Frontal cortex (tissue), 4 donors: ENCODE results near the gene IL15RA. TPM values are rescaled to one million over a fixed set of nuclear protein-coding genes. Genes with fewer than 3 reads are reported as not detected.

Source experiments
- DNase-seq, 2 donors: peaks; one replicate each; pipeline ENCODE4 v3.0.0; 2012; ENCODE audit warnings: low spot score in 2 of 2
- FAIRE-seq: peaks from 2 replicates; lab custom pipeline; 2012; peaks lifted over from hg19 to GRCh38; lab: Jason Lieb, UNC
- small RNA-seq: library from RNA; depleted of rRNA; stranded (forward); fragments of <200 nt; gene quantifications from one replicate; pipeline ENCODE3, GENCODE V24; 2014
- total RNA-seq: library from RNA; depleted of rRNA; stranded (reverse); fragments of >200 nt; gene quantifications from one replicate; pipeline ENCODE4 v1.2.3, GENCODE V29; 2014
- donor health status: control.
- donor health status: control.
- donor health status: control.

Gene IL15RA
- total RNA-seq, 1 donor from 2014 or later, result not detected

DNA sequence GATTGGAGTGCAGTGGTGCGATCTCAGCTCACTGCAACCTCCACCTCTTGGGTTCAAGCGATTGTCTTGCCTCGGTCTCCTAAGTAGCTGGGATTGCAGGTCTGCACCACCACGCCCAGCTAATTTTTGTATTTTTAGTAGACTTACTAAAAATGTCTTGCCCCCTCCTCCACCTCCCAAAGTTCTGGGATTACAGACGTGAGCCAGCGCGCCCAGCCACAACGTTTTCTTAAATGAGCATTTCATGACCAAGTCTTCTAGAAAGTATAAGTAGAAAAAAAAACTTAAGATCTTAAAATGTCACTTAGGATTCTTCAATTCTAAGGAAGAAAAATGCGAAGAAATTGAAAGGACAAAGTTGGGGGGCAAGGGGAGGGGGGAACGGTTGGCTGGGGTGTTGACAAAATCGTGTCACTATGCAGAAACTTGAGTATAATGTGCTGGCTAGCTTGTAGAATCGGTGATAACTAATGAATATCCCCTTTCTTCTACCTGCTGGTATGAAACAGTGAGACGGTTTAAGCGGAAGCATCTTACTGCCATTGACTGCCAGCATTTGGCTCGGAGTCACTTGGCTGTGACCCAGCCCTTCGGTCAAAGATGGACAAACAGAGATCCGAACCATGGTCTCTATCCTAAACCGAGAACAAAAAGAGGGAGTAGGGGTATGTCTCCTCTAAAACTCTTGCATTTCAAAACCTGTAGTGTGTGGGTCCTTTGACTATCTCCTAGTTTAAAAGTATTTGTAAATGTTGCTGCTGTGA, 74.7 kb downstream of the IL15RA start:
- DNase-seq (no peak), FAIRE-seq (no peak)

Small RNA genes within 50 kb of the gene (small RNA-seq; reads per million reads assigned to genes)
- not detected for gene RF00397

Other genes starting within 250 kb of the IL15RA start
- 612 TPM for gene GDI2, start 164.1 kb downstream of the IL15RA start, total RNA-seq
- gene ANKRD16, start 87.7 kb downstream of the IL15RA start, total RNA-seq, result 6.1 TPM
- 35.1 TPM for gene FBH1, start 87.3 kb downstream of the IL15RA start, total RNA-seq
- gene IL2RA, start 84.8 kb upstream of the IL15RA start, total RNA-seq, result not detected
- gene RBM17, start 111.5 kb upstream of the IL15RA start, total RNA-seq, result 31.8 TPM
- gene PFKFB3, start 225.4 kb upstream of the IL15RA start, total RNA-seq, result 14.3 TPM